GM18907 (cell line): ENCODE results near the gene TP73.
"Not testable (repeated sequence)": the region's sequence is repeated elsewhere in the genome, so short reads cannot be mapped to it uniquely, and the experiment has no call there.

ENCODE experiments used
- ATAC-seq: cut with Tn5 transposase; IDR thresholded peaks from one replicate; pipeline ENCODE4 v1.9.1; 2021; ENCODE audit warnings: mild to moderate bottlenecking, moderate library complexity; ENCODE audit not compliant: unreplicated experiment

The TP73 gene

DNA sequence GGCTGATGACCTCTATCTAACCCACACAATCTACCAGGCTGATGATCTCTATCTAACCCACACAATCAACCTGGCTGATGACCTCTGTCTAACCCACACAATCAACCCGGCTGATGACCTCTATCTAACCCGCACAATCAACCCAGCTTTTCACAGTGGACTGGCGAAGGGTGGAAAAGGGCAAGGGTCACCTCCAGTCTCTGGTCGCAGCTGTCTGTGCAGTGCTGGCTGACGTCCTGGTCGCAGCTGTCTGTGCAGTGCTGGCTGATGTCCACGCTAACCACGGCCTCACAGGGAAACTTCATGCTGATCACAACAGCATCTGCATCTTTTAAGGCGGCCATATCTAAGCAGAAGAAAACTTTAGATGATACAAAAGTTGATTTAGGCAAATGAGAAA, 87.7 kb downstream of the TP73 start:
- no peak for ATAC-seq

DNA sequence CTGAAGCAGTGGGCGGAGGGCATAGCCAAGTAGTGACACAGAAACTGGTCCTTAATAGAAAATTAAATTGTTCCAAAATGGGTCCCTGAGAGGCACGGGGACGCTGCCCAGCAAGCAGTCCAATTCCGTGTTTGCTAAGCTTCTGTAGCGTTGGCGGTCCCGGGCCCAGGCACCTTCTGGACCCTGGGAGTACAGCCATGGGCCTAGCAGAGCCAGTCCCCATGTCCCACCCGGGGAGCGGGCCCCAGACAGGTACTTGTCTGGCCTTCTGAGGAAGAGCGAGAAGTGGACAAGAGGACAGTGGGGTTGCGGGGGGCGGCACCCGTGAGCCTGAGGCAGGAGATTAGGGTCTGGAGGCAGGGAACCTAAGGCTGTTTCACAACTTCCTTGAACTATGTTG, 88.4 kb downstream of the TP73 start:
- ATAC-seq, result no peak

DNA sequence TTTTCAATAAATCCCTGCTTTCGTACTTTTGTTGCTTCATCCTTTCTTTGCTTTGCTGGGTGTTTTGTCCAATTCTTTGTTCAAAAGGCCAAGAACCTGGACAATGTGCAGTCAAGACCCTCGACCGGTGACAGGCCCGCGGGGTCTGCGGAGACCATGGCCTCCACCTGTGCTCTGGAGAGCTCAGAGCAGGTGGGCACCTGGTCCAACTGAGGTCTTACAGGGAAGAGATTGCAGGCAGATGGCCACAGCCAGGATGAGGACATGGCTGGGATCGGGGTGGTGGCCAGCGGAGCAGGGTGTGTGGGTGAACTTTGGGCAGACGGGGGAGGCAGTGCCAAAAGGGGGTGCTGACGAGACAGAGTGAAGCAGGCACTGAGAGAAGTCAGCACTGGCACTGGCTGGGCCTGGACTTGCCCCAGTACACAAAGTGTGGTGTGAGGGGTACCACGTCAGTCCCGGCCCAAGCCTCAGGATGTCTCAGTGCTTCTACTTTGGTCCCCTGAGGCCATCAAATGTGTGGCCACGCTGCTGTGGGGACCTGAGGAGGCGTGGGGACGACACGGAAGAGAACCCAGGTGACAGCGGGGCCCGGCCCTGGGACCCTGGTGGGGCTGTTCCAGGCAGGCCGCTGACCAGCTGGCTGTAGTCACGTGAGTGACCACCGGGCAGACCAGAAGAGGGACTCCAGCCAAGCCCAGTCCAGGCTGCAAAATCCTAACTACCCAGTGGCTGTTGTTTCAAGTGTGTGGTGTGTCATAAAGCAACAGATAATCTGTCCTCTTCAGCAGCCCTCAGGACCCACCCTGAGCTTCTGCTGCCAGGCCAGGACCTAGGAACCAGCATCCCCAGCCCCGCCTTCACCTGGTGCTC, 89.5 kb downstream of the TP73 start:
- no peak for ATAC-seq

DNA sequence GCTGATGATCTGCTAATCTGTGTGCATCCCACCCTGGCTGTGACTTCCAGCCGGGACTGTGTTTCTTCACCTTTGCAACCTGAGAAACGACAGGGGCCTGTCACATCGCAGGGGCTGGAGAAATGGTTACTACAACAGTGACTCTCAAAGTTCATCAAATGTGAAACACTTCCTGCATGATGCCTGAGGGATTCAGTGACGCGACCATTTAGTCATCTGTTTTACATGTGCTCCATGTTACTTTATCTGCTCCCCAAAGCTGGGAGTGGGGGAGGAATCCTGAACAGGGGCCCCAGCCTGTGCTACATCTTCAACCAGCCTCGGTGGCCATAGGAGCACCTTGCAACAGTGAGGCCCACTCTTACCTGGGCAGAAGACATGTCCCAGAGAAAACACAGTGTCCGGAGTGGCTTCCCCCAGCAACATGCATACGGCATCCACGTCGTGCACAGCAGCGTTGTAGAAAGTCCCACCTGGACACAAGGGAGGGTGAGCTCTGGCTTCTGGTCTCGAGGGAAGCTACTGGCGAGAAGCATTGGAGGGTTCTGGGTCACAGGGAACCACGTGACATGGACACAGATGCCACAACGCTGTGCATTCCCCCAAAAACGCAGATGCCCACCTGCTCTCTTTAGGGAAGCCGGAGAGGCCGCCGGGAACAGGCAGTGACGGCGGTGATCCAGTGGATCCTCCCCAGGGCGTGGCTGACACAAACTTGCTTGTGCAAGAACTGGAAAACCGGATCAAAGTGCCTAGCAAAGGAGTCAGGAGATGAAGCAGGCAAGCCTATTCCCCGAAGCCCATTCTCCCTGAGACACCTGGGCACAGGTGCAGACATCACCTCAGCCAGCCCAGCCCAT, 90.4 kb downstream of the TP73 start:
- no peak for ATAC-seq

DNA sequence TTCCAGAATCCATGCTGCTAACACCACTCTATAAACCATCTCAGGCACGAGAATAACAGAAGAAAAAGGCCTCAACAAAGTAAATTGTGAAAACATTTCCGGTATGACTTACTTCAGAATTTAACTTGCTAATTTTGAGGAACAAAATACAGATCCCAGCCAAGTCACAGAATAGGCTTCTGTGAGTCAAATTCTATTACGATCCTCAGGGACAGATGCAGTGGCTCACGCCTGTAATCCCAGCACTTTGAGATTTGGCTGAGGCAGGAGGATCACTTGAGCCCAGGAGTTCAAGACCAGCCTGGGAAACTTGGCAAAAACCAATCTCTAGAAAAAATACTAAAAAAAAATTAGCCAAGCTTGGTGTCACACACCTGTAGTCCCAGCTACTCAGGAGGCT, 91.1 kb downstream of the TP73 start:
- no peak for ATAC-seq

DNA sequence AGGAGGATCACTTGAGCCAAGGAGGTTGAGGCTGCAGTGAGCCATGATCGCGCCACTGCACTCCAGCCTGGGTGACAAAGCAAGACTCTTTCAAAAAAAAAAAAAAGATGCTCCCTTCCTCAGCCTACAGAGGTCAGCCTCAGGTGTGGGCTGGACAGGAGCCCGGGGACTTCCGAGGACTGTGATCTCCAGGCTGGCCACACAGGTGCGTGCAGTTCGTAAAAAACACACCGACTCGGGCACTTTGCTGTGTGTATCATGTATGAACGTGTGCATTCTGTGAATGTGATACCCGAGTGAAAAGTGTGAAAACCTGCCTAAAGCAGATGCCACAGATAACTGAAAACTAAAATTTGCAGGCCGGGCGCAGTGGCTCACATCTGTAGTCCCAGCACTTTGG, 91.5 kb downstream of the TP73 start:
- no peak for ATAC-seq

DNA sequence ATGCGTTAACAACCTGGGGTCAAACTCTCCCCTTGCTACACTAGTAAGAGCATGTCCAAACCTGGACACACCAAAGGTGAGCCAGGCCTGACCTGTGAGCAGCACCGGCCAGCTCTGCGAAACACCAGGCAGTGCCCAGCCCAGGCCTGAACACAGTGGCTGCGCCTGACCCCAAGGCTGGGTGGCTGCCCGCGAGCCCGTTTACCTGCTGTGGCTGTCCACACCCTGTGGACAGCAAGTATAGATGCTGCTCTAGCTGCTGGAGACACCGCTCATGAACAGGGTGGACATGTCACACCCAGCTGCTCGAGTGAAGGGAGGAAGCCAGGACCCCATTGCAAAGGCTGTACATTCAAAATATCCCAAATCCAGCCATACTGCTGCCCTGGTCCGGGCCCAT, 92.3 kb downstream of the TP73 start:
- ATAC-seq, result no peak

DNA sequence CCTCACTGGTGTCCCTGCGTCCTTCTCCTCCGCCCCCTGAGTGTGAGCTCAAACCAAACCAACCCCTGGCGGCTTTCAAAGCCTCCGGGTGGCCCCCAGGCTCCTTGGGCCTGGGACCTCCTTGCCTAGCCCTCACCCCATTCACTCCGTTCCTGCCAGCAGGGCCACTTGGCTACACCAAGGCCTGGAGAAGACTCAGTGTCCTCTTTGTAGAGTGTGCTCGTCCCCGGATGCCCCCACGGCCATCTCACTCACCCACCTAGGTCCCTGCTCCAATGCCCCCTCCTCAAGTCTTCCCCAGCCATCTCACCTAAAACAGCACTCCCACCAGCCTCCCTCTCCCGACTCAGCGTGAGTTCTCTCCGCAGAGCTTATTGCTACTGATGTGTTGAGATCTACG, 92.8 kb downstream of the TP73 start:
- ATAC-seq, result no peak

DNA sequence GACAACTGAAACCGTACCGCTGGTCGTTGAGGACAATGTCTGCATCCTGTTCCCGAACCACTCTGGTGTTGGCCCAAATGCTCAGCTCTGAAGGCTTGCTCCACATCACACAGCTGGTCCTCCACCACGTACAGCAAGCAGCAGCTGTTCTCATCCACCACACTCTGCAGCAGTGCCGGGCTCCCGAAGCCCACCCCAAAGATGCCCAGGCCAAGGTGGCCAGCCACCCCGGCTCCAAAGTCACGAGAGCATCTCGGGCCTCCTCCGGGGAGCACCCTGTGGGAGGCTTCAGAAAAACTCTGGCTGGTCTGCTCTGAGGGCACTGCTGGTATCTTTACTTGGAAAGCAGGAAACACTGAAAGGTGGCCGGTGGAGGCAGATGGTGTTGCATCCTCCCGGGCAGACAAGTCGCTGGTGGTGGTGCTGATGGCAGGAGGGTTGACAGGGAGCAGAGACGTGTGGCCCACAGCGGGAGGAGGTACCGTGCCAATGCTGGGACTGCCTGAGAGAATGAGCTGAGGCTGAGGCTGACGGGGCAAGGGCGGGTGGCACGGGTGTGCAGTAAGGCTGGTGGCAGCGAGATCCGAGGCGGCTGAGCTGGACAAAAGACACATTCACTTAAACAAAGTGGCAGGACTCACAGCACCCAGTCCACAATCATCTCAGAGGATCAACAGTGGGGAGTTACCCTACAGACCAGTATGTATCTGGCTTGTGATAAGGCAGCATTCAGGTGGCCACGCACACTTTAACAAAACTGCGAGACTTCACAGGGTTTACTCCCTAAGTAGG, 93.5 kb downstream of the TP73 start:
- ATAC-seq, result no peak

DNA sequence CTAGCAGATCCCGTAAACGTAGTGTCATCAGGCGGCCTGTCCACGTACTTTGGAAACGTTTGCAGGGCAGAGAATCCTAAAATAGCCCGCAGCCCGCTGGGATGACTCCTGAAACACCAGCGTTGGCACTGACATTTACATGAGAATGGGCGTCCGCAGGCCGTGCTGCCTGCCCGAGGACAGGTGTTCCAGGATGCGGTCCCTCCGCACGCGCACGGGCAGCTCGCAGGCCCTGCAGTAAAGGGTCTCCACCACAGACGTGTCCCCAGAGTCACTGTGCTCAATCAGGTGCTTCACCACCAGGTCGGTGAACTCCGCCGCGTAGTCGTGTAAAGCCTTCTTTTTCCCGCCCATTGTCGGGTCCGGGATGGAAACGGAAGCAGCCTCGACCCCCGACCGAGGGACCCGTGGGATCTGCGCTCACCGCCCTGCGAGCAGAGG, 94.1 kb downstream of the TP73 start:
- ATAC-seq, result no peak

DNA sequence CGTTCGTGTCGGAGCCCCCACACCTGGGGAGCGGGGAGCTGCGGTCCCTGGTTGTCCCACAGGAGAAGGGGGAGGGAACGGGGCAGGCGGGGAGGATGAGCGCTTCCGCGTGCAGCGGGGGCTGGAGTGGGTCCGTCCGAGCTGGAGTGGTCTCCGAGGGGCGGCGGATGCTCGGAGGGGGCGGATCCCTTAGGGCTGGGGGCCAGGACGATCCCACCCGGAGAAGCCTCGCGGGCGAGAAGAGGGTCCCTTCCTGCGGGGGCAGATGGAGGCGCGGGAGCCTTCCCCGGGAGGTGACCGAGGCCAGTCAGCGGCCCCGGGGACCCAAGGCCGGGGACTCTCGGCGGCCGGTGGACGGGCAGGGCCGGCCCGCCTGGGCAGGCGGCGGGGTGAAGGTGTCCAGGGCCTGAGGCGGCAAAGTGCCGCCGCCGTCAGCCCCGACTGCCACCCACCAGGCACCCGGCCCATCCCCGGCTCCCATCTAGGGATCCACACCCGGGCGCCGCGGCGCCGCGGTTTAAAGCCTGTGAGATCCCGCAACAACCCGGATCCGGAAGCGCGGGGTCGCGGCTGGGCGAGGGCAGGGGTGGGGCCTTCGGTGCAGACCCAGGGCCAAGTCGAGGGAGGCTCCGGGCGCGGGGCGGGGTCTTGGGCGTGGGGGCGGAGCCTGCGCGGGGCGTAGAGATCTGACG, 94.7 kb downstream of the TP73 start:
- ATAC-seq, result peak; percentile 74

DNA sequence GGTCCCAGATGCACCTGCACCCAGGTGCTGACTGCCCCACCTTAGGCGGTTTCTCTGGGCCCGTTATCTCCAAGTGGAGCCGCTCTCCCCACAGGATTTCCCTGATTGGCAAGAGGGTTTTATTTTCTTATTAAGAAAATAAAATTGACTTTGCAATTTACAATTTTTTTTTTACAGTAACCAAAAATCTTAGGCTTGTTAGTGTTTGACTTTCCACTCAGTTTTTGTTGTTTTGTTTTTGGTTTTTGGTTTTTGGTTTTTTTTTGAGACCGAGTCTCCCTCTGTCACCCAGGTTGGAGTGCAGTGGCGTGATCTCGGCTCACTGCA, 95.2 kb downstream of the TP73 start:
- ATAC-seq, result no peak

DNA sequence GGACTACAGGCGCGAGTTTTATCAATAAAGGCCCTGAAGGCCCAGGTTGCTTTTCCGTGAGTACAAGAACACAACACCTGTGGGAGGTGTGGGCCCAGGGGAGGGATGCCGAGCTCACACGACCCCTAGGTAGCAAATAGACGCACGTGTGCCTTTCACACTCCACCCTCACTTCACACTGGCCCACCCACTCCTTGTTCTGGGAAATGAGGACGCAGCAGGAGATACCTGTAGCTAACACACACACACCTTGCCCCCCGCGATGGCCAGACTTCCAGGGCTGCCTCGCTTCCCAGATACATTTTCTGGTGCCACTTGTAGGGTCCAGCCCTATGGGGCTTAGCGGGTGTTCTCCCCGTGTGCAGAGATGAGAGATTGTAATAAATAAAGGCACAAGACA, 95.6 kb downstream of the TP73 start:
- no peak for ATAC-seq

DNA sequence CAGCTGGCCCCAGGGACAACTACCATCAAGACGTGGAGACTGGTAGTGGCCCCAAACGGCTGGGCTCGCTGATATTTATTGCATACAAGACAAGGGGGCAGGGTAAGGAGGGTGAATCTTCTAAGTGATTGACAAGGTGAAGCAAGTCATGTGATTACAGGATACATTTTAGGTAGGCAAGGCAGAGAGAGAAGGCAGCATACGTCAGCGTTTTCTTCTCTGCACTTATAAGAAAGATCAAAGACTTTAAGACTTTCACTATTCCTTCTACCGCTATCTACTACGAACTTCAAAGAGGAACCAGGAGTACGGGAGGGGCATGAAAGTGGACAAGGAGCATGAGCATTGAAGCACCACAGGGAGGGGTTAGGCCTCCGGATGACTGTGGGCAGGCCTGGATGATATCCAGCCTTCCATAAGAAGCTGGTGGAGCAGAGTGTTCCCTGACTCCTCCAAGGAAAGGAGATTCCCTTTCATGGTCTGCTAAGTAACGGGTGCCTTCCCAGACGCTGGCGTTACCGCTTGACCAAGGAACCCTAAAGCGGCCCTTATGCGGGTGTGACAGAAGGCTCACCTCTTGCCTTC, 96.1 kb downstream of the TP73 start:
- ATAC-seq, result not testable (repeated sequence)

DNA sequence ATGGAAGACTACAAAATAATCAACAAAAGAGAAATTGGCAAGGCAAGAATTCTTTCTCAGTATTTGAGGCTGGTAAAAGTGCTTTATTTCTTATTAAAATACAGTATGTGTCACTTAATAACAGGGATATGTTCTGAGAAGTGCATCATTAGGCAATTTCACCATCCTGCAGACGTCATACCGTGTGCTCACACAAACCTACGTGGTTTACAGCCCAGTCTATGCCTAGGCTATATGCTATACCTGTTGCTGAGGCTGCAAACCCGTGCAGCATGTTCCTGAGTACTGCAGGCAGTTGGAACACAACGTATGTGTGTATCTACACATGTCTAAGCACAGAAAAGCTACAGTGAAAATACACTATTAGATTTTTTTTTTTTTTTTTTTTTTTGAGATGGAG, 97.2 kb downstream of the TP73 start:
- no peak for ATAC-seq

DNA sequence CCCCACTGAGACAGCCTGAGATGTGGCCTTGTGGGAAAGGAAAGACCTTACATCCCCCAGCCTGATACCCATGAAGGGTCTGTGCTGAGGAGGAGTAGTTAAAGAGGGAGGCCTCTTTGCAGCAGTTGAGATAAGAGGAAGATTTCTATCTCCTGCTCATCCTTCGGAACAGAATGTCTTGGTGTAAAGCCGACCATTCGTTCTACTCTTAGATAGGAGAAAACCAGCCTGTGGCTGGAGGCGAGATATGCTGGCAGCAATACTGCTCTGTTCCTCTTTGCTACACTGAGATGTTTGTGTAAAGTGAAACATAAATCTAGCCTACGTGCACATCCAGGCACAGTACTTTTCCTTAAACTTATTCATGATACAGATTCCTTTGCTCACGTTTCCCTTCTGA, 98.4 kb downstream of the TP73 start:
- ATAC-seq, result no peak

DNA sequence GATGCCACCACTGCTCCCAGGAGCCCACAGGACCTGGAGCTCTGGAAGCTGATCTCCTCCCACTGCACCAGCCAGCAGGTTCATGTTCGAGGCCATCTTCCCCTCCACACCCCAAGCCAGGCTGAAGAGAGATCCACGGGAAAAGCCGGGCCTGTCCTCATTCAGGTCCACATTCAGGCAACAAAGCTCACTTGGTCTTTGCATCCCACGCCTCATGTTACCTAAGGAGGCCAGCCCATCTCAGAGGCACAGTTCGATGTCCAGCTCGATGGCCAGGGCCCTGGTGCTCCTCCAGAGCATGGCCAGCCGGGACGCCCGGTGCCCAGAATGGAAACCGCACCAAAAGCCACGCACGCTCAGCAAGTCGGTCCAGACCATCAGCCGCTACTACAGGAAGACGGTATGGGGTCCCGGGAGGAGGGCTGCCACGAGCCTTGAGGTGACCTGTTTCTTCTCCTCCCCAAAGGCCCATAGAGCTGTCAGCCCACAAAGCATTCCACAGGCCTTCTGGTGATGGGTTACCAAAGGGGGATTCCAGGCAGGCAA, 100.2 kb downstream of the TP73 start, which contains the start of gene CCDC27:
Gene CCDC27 (plus strand): TSS at position 51 of the 546 bp plus-strand sequence. CDS start 32 bp downstream, at position 83.
- no peak for ATAC-seq

DNA sequence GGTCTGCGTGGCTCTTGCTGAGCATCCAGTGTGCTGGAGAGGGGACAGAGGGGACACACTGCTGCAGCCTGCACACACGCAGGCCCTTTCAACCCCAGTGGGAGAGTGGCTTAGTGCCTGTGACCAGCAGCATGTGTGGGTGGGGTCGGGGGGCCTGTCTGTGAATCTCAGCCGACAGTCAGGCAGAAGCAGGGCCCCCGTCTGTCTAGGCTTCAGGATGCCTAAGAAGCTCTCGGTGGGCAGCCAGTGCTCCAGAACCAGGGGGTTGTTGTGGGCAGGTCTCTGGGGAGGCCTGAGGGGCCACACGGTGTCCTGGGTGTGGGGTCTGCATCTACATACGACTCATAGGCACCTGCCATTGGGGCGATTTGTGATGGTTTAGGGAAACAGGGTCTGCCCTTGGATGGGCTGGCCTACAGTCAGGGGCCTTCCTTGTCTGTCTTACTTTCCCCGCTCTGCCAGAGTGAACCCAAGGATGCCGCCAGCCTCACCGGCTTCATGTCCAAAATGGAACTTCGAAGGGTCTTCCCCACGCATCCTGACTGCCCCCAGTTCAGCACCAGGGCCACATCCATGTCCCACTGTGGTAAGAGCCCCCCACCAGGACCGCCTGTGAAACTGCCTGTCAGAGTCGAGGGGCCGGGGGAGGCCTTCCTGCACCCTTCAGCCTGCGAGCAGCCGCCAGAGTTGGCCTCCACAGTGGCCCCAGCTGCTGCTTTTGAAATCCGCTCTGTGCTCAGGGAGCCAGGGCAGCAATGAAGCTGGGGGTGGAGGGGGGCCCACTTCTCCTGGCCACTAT, 101.5 kb downstream of the TP73 start:
- ATAC-seq, result no peak

DNA sequence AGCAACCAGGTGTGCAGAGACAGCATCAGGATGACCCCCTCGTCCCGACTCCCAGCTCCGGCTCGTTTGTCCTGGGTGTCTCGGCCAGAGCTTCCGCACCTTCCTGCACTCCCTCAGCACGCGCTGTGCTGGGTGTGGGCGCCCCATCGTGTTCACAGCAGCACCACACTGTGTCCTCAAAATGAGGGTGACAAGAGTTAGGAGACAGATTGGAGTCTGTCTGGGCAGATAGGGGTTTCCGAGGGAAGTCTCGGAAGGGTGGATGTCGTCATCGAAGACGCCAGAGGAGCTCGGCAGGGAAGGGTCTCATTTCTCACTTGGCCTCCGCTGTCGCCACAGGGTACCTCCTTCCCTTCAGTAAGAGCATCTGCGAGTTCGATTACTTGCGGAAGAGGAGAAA, 104.1 kb downstream of the TP73 start:
- no peak for ATAC-seq
